Measurements from ENCODE around the gene NRCAM.

NRCAM gene

DNA sequence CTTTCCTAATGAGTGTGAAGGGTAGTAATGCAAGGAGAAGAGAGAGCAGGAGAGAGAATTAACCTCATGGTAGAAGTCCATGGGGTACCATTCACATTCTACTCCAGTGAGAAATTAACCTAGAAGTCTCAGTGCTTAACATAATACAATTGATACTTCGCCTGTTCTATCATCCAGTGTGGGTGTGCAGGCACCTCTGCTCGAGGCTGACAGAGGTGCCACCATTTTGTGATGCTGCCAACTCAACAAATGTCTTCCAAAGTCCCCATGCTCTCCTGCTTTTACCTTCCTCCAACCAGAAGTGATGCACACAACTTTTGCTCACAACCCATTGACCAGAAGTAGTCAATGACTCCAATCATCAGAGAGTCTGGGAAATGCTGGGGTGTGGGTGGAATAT is 207.8 kb downstream of the NRCAM start:
- H3K4me1 ChIP-seq (ENCODE audit: control insufficient read depth, insufficient read depth, low read length) = no peaks in the 10 kb centered on the region
- H3K27ac ChIP-seq (ENCODE audit: extremely low read depth, low read depth, low read length) = no peak overlapping the region
- TF ChIP-seq ZNF707 (tag by site-specific recombination; IDR thresholded peaks at IDR 0.05) (no peak), BCL11A (tag by site-specific recombination; IDR thresholded peaks at IDR 0.05; ENCODE audit: low read depth) (no peak), ZNF426 (tag by site-specific recombination; IDR thresholded peaks at IDR 0.05) (no peak), ZNF521 (tag by site-specific recombination; IDR thresholded peaks at IDR 0.05) (no peak), ZFP41 (tag by site-specific recombination; IDR thresholded peaks at IDR 0.05; ENCODE audit: borderline replicate concordance) (no peak), IKZF3 (tag by site-specific recombination; IDR thresholded peaks at IDR 0.05) (no peak), ZNF776 (tag by site-specific recombination; IDR thresholded peaks at IDR 0.05; ENCODE audit: borderline replicate concordance) (no peak), SP2 (tag by site-specific recombination; IDR thresholded peaks at IDR 0.05) (no peak), ZNF548 (tag by site-specific recombination; IDR thresholded peaks at IDR 0.05) (no peak)
- no peaks in the 10 kb centered on the region for H3K36me3 ChIP-seq (ENCODE audit: control insufficient read depth in 2 of 2, insufficient read depth in 1 of 2, low read length in 2 of 2)
- ChIA-PET POLR2A (no interaction called here), CTCF (no interaction called here)
- no peak overlapping the region for H3K4me3 ChIP-seq (ENCODE audit: low read depth, low read length)
- H3K9me3 ChIP-seq (ENCODE audit: control insufficient read depth, insufficient read depth, low read depth, low read length) = no peaks in the 10 kb centered on the region

DNA sequence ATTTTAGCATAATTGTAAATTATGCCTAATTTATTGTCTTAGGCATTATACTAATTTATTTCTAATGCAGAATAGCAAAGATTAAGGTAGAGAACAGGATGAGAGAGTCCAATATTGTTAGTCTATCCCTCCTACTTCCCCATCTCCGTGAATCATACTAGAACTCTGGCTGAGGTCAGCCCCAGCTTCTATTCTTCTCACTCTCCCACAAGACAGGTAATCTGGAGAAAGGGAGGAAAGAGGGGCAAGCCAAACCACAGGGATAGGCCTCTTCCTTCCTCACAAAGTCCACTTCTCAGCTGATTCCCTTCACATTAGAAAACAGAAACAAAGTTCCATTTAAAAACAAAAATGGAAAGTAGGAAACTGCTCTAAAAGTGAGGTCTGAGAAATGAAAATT is 208.6 kb downstream of the NRCAM start:
- H3K4me1 ChIP-seq (ENCODE audit: control insufficient read depth, insufficient read depth, low read length) = no peaks in the 10 kb centered on the region
- no peak overlapping the region for H3K27ac ChIP-seq (ENCODE audit: extremely low read depth, low read depth, low read length)
- H3K4me3 ChIP-seq (ENCODE audit: low read depth, low read length) = no peak overlapping the region
- no peaks in the 10 kb centered on the region for H3K36me3 ChIP-seq (ENCODE audit: control insufficient read depth in 2 of 2, insufficient read depth in 1 of 2, low read length in 2 of 2)
- ChIA-PET POLR2A (no interaction called here), CTCF (no interaction called here)
- no peaks in the 10 kb centered on the region for H3K9me3 ChIP-seq (ENCODE audit: control insufficient read depth, insufficient read depth, low read depth, low read length)
- TF ChIP-seq, protein P1, sequence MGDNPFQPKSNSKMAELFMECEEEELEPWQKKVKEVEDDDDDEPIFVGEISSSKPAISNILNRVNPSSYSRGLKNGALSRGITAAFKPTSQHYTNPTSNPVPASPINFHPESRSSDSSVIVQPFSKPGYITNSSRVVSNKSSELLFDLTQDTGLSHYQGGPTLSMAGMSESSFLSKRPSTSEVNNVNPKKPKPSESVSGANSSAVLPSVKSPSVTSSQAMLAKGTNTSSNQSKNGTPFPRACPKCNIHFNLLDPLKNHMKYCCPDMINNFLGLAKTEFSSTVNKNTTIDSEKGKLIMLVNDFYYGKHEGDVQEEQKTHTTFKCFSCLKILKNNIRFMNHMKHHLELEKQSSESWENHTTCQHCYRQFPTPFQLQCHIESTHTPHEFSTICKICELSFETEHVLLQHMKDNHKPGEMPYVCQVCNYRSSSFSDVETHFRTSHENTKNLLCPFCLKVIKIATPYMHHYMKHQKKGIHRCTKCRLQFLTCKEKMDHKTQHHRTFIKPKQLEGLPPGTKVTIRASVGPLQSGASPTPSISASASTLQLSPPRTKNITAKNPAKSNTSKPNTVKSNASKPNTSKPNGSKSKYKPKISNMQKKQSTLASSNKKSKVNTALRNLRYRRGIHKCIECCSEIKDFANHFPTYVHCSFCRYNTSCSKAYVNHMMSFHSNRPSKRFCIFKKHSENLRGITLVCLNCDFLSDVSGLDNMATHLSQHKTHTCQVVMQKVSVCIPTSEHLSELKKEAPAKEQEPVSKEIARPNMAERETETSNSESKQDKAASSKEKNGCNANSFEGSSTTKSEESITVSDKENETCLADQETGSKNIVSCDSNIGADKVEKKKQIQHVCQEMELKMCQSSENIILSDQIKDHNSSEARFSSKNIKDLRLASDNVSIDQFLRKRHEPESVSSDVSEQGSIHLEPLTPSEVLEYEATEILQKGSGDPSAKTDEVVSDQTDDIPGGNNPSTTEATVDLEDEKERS (tag by site-specific recombination; IDR thresholded peaks at IDR 0.05) = no peak
- TF ChIP-seq ZNF624 (tag by site-specific recombination; IDR thresholded peaks at IDR 0.05) = no peak
- no peak for TF ChIP-seq WT1 (tag by site-specific recombination; IDR thresholded peaks at IDR 0.05)
- no peak for TF ChIP-seq ZNF660 (tag by site-specific recombination; IDR thresholded peaks at IDR 0.05)
- TF ChIP-seq OVOL3 (tag by site-specific recombination; IDR thresholded peaks at IDR 0.05) = no peak
- TF ChIP-seq ZNF24 (tag by site-specific recombination; IDR thresholded peaks at IDR 0.05) = no peak
- TF ChIP-seq, protein P2, sequence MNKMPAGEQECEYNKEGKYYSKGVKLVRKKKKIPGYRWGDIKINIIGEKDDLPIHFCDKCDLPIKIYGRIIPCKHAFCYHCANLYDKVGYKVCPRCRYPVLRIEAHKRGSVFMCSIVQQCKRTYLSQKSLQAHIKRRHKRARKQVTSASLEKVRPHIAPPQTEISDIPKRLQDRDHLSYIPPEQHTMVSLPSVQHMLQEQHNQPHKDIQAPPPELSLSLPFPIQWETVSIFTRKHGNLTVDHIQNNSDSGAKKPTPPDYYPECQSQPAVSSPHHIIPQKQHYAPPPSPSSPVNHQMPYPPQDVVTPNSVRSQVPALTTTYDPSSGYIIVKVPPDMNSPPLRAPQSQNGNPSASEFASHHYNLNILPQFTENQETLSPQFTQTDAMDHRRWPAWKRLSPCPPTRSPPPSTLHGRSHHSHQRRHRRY (tag by site-specific recombination; IDR thresholded peaks at IDR 0.05) = no peak
- no peak for TF ChIP-seq YY2 (tag by site-specific recombination; IDR thresholded peaks at IDR 0.05)
- no peak for TF ChIP-seq ZNF133 (tag by site-specific recombination; IDR thresholded peaks at IDR 0.05)
- TF ChIP-seq ZNF112 (tag by site-specific recombination; IDR thresholded peaks at IDR 0.05) = no peak
- no peak for TF ChIP-seq ZNF423 (tag by site-specific recombination; IDR thresholded peaks at IDR 0.05)
- TF ChIP-seq ZNF292 (tag by site-specific recombination; IDR thresholded peaks at IDR 0.05; ENCODE audit: borderline replicate concordance, low read depth) = no peak
- TF ChIP-seq, protein P3, sequence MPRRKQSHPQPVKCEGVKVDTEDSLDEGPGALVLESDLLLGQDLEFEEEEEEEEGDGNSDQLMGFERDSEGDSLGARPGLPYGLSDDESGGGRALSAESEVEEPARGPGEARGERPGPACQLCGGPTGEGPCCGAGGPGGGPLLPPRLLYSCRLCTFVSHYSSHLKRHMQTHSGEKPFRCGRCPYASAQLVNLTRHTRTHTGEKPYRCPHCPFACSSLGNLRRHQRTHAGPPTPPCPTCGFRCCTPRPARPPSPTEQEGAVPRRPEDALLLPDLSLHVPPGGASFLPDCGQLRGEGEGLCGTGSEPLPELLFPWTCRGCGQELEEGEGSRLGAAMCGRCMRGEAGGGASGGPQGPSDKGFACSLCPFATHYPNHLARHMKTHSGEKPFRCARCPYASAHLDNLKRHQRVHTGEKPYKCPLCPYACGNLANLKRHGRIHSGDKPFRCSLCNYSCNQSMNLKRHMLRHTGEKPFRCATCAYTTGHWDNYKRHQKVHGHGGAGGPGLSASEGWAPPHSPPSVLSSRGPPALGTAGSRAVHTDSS (tag by site-specific recombination; IDR thresholded peaks at IDR 0.05) = no peak
- no peak for TF ChIP-seq ZNF23 (tag by site-specific recombination; IDR thresholded peaks at IDR 0.05; ENCODE audit: borderline replicate concordance)
- no peak for TF ChIP-seq ZNF600 (tag by site-specific recombination; IDR thresholded peaks at IDR 0.05)
- TF ChIP-seq, protein P4, sequence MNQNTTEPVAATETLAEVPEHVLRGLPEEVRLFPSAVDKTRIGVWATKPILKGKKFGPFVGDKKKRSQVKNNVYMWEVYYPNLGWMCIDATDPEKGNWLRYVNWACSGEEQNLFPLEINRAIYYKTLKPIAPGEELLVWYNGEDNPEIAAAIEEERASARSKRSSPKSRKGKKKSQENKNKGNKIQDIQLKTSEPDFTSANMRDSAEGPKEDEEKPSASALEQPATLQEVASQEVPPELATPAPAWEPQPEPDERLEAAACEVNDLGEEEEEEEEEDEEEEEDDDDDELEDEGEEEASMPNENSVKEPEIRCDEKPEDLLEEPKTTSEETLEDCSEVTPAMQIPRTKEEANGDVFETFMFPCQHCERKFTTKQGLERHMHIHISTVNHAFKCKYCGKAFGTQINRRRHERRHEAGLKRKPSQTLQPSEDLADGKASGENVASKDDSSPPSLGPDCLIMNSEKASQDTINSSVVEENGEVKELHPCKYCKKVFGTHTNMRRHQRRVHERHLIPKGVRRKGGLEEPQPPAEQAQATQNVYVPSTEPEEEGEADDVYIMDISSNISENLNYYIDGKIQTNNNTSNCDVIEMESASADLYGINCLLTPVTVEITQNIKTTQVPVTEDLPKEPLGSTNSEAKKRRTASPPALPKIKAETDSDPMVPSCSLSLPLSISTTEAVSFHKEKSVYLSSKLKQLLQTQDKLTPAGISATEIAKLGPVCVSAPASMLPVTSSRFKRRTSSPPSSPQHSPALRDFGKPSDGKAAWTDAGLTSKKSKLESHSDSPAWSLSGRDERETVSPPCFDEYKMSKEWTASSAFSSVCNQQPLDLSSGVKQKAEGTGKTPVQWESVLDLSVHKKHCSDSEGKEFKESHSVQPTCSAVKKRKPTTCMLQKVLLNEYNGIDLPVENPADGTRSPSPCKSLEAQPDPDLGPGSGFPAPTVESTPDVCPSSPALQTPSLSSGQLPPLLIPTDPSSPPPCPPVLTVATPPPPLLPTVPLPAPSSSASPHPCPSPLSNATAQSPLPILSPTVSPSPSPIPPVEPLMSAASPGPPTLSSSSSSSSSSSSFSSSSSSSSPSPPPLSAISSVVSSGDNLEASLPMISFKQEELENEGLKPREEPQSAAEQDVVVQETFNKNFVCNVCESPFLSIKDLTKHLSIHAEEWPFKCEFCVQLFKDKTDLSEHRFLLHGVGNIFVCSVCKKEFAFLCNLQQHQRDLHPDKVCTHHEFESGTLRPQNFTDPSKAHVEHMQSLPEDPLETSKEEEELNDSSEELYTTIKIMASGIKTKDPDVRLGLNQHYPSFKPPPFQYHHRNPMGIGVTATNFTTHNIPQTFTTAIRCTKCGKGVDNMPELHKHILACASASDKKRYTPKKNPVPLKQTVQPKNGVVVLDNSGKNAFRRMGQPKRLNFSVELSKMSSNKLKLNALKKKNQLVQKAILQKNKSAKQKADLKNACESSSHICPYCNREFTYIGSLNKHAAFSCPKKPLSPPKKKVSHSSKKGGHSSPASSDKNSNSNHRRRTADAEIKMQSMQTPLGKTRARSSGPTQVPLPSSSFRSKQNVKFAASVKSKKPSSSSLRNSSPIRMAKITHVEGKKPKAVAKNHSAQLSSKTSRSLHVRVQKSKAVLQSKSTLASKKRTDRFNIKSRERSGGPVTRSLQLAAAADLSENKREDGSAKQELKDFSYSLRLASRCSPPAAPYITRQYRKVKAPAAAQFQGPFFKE (tag by site-specific recombination; IDR thresholded peaks at IDR 0.05; ENCODE audit: borderline replicate concordance) = no peak
- TF ChIP-seq ZNF571 (tag by site-specific recombination; IDR thresholded peaks at IDR 0.05) = no peak
- no peak for TF ChIP-seq KLF16 (tag by site-specific recombination; IDR thresholded peaks at IDR 0.05)
